C4-2B (cell line): ENCODE results near the gene SAP25.
"Not testable (repeated sequence)": the region's sequence is repeated elsewhere in the genome, so short reads cannot be mapped to it uniquely, and the experiment has no call there.

ENCODE experiments used
- ZFX ChIP-seq: fragments of 450-650 bp; IDR thresholded peaks from 2 replicates; pipeline ENCODE4 v1.6.1; 2017
- TF ChIP-seq, protein P1 (sequence below): fragments of 450-650 bp; conservative IDR thresholded peaks from 2 replicates; pipeline ENCODE4 v1.5.1; 2017; ENCODE audit warnings: mild to moderate bottlenecking

GRCh38 chr7:100523192-100523591, 50.5 kb downstream of the SAP25 start:
- TF ChIP-seq, protein P1, sequence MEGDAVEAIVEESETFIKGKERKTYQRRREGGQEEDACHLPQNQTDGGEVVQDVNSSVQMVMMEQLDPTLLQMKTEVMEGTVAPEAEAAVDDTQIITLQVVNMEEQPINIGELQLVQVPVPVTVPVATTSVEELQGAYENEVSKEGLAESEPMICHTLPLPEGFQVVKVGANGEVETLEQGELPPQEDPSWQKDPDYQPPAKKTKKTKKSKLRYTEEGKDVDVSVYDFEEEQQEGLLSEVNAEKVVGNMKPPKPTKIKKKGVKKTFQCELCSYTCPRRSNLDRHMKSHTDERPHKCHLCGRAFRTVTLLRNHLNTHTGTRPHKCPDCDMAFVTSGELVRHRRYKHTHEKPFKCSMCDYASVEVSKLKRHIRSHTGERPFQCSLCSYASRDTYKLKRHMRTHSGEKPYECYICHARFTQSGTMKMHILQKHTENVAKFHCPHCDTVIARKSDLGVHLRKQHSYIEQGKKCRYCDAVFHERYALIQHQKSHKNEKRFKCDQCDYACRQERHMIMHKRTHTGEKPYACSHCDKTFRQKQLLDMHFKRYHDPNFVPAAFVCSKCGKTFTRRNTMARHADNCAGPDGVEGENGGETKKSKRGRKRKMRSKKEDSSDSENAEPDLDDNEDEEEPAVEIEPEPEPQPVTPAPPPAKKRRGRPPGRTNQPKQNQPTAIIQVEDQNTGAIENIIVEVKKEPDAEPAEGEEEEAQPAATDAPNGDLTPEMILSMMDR: not testable (repeated sequence)
- TF ChIP-seq ZFX: not testable (repeated sequence)
